Body of pancreas (tissue), 4 donors: ENCODE measurements around the gene SNAPC5.

Experiments used
- CTCF ChIP-seq, 7 experiments: fragments of 450-650 bp in 4 of 7; fragments of 200-600 bp in 3 of 7; sonication (generic) in 3 of 7; IDR thresholded peaks; one replicate each; pipeline ENCODE4 v1.5.1; 2016 to 2019; ENCODE audit warnings: antibody characterized with exemption in 7 of 7
- POLR2A ChIP-seq, 3 donors: fragments of 450-650 bp; IDR thresholded peaks; one replicate each; pipeline ENCODE4 v1.6.1; 2016; ENCODE audit warnings: antibody characterized with exemption in 3 of 3, mild to moderate bottlenecking in 2 of 3

DNA sequence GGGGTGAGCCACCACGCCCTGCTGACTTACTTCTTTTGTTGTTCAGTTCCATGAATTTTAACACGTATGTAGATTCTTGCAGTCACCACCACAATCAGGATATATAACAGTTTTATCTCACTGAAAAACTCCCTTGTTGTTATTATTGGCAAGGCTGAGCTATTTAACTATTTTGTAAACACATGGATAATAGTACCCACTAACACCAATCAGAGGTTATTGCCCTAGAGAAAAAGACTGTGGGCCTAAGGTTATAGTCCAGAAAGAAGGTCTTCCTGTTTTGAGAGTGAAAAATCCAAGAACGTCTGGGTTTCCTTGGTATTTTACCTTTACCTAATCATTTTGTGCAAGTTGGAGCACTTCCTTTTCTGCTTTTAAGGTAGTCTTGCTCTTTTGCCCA is 17.0 kb upstream of the SNAPC5 start:
- no peak for TF ChIP-seq CTCF (IDR thresholded peaks at IDR 0.05)
- TF ChIP-seq POLR2A (IDR thresholded peaks at IDR 0.05): no peak
